Measurements from ENCODE around the gene CENATAC.
"Not testable (repeated sequence)": the region's sequence is repeated elsewhere in the genome, so short reads cannot be mapped to it uniquely, and the experiment has no call there.

The CENATAC gene

DNA sequence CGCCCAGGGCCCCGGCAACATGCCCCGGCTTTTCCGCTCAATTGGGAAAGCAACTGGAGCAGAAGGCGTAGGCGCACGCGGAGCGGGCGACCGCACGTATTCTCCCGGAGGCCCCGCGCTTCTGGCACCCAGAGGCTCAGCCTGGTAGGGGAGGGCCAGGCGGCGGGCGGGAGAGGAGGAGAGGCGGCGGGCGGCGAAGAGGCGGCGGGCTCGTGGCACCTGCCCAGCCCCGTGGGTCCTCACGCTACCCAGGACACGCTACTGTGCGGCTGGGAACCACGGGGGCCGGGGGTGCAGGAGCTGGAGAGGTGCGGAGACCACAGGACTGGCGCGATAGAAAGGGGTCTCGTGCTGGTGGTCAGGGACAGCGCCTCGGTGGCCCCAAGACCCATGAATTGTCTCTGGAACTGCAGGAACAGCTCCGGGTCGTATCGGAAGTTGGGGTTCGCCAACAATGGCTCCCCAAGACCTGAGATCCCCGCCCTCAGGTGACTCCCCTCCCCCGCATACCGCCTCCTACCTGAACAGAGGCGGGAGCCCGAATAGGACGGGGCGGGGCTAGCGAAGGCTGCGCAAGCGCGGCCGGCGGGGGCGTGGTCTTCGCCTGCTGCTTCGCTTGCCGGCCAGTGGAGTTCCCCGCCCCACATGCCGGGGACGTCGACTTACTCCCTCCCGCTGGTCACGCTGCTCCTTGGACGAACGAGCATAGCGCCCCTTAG is 32.5 kb downstream of the CENATAC start, which contains the start of gene SLC37A4:
TSS of gene SLC37A4 (minus strand) at position 549 of the 719 bp plus-strand sequence.
- DNase-seq (ENCODE audit: low read depth), result peak; percentile 96
- TF ChIP-seq, protein P1, sequence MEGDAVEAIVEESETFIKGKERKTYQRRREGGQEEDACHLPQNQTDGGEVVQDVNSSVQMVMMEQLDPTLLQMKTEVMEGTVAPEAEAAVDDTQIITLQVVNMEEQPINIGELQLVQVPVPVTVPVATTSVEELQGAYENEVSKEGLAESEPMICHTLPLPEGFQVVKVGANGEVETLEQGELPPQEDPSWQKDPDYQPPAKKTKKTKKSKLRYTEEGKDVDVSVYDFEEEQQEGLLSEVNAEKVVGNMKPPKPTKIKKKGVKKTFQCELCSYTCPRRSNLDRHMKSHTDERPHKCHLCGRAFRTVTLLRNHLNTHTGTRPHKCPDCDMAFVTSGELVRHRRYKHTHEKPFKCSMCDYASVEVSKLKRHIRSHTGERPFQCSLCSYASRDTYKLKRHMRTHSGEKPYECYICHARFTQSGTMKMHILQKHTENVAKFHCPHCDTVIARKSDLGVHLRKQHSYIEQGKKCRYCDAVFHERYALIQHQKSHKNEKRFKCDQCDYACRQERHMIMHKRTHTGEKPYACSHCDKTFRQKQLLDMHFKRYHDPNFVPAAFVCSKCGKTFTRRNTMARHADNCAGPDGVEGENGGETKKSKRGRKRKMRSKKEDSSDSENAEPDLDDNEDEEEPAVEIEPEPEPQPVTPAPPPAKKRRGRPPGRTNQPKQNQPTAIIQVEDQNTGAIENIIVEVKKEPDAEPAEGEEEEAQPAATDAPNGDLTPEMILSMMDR (IDR thresholded peaks at IDR 0.05; ENCODE audit: low read depth, low read length, missing control alignments), result no peak
- H3K4me3 ChIP-seq (ENCODE audit: low read depth, low read length), result peak within 1 kb of the TSS; percentile 73

DNA sequence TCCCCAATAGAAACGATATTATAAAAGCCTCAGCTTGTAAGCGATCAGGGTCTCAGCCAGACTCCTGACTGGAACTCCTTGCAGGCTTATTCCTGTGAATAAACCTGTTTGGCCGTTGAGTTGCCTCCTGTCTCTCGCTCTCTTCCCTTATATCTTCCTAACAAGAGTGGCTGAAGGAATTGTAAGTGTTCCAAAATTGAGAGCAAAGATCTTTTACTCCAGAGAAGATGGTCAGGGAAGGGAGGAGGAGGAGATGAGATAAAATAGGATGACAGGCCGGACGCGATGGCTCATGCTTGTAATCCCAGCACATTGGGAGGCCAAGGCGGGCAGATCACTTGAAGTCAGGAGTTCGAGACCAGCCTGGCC is 34.0 kb downstream of the CENATAC start:
- no peak for DNase-seq (ENCODE audit: low read depth)
- TF ChIP-seq, protein P1 (IDR thresholded peaks at IDR 0.05; ENCODE audit: low read depth, low read length, missing control alignments), result no peak
- H3K4me3 ChIP-seq (ENCODE audit: low read depth, low read length), result no peak overlapping the region

DNA sequence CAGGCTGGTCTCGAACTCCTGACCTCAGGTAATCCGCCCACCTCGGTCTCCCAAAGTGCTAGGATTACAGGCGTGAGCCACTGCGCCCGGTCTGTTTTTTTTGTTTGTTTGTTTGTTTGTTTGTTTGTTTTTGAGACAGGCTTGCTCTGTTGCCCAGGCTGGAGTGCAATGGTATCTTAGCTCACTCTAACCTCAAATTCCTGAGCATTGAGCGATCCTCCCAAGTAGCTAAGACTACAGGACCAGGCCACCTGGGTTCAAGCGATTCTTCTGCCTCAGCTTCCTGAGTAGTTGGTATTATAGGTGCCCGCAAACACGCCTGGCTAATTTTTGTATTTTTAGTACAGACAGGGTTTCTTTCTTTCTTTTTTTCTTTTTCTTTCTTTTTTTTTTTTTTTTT is 35.5 kb downstream of the CENATAC start:
- DNase-seq (ENCODE audit: low read depth), result not testable (repeated sequence)

GRCh38 chr11:119034813-119035212 is 36.9 kb downstream of the CENATAC start:
- DNase-seq (ENCODE audit: low read depth), result no peak
- TF ChIP-seq, protein P1 (IDR thresholded peaks at IDR 0.05; ENCODE audit: low read depth, low read length, missing control alignments), result no peak
- H3K4me3 ChIP-seq (ENCODE audit: low read depth, low read length), result no peak overlapping the region

More for the DNA sequence above, 35.5 kb downstream of the CENATAC start:
- not testable (repeated sequence) for H3K4me3 ChIP-seq (ENCODE audit: low read depth, low read length)

GRCh38 chr11:119038884-119039283 is 40.9 kb downstream of the CENATAC start:
- H3K4me3 ChIP-seq (ENCODE audit: low read depth, low read length), result no peak overlapping the region
- TF ChIP-seq, protein P1 (IDR thresholded peaks at IDR 0.05; ENCODE audit: low read depth, low read length, missing control alignments), result no peak
- no peak for DNase-seq (ENCODE audit: low read depth)

GRCh38 chr11:119039471-119039870 is 41.5 kb downstream of the CENATAC start:
- not testable (repeated sequence) for DNase-seq (ENCODE audit: low read depth)

GRCh38 chr11:119041821-119042514 is 44.0 kb downstream of the CENATAC start:
- TF ChIP-seq, protein P1 (IDR thresholded peaks at IDR 0.05; ENCODE audit: low read depth, low read length, missing control alignments), result no peak
- DNase-seq (ENCODE audit: low read depth), result no peak
- H3K4me3 ChIP-seq (ENCODE audit: low read depth, low read length), result no peak overlapping the region

More at GRCh38 chr11:119039471-119039870, 41.5 kb downstream of the CENATAC start:
- H3K4me3 ChIP-seq (ENCODE audit: low read depth, low read length), result not testable (repeated sequence)

DNA sequence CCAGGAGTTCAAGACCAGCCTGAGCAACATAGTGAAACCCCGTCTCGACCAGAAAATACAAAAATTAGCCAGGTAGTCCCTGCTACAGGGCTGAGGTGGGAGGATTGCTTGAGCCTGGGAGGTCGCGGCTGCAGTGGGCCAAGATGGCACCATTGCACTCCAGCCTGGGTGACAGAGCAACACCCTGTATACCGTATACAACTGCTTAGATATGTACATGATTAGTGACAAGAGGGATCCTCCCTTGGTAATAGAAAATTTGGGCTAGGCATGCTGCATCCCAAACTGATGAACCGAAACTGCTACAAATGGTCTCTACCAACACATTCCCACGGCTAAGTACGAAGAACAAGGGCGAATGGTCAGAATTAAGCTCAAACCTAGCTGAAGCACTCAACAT is 45.0 kb downstream of the CENATAC start:
- TF ChIP-seq, protein P1 (IDR thresholded peaks at IDR 0.05; ENCODE audit: low read depth, low read length, missing control alignments), result no peak
- no peak for DNase-seq (ENCODE audit: low read depth)
- no peak overlapping the region for H3K4me3 ChIP-seq (ENCODE audit: low read depth, low read length)
